WTC11 (cell line): ENCODE results near the gene LIG3. TPM values are rescaled to one million over a fixed set of nuclear protein-coding genes. Genes with fewer than 3 reads are reported as not detected.
A peak's percentile ranks its signal among the peaks of the same experiment; 100 is the strongest.

Experiments used
- ATAC-seq: fragments of 200-7000 bp; cut with Tn5 transposase; 2 replicates; pipeline ENCODE4 v1.10.0; 2021; ENCODE audit warnings: mild to moderate bottlenecking, moderate library complexity
- CTCF ChIA-PET: fragments of 300-600 bp; sonication (Branson Sonifier 250); formaldehyde crosslinking; loops from one replicate; lab custom pipeline; 2021; ENCODE audit warnings: antibody characterized with exemption; lab: Charles Lee
- POLR2A ChIA-PET: fragments of 350-600 bp; sonication (Branson Sonifier 250); formaldehyde crosslinking; loops from one replicate; lab custom pipeline; 2021; ENCODE audit warnings: antibody characterized with exemption; lab: Charles Lee
- DNase-seq: peaks from one replicate; pipeline ENCODE4 v3.0.0; 2021; ENCODE audit warnings: low spot score
- H3K27ac Mint-ChIP-seq: 2 replicates; pipeline ENCODE4 v1.8.0; 2021; ENCODE audit warnings: mixed read lengths
- H3K27me3 Mint-ChIP-seq: 2 replicates; pipeline ENCODE4 v1.8.0; 2021; ENCODE audit warnings: low read depth, mild to moderate bottlenecking, moderate library complexity, mixed read lengths
- H3K36me3 Mint-ChIP-seq: 2 replicates; pipeline ENCODE4 v1.8.0; 2021; ENCODE audit warnings: mixed read lengths
- H3K4me1 Mint-ChIP-seq: 2 replicates; pipeline ENCODE4 v1.8.0; 2022; ENCODE audit warnings: mixed read lengths
- H3K4me3 Mint-ChIP-seq: 2 replicates; pipeline ENCODE4 v1.8.0; 2021; ENCODE audit warnings: mild to moderate bottlenecking, moderate library complexity, mixed read lengths
- H3K9me3 Mint-ChIP-seq: 2 replicates; pipeline ENCODE4 v1.8.0; 2021; ENCODE audit warnings: mixed read lengths
- CBFB ChIP-seq: sonication (generic); formaldehyde crosslinking; IDR thresholded peaks from 2 replicates; pipeline ENCODE4 v1.8.1; 2022; ENCODE audit warnings: mild to moderate bottlenecking, low read depth, missing genetic modification reagents
- CREM ChIP-seq: sonication (generic); formaldehyde crosslinking; IDR thresholded peaks from 2 replicates; pipeline ENCODE4 v1.8.1; 2022; ENCODE audit warnings: mild to moderate bottlenecking, missing genetic modification reagents, moderate library complexity
- ESRRA ChIP-seq: sonication (generic); formaldehyde crosslinking; IDR thresholded peaks from 2 replicates; pipeline ENCODE4 v1.8.1; 2022; ENCODE audit warnings: mild to moderate bottlenecking, missing genetic modification reagents, borderline replicate concordance
- ETV6 ChIP-seq: sonication (generic); formaldehyde crosslinking; IDR thresholded peaks from 2 replicates; pipeline ENCODE4 v1.8.1; 2022; ENCODE audit warnings: mild to moderate bottlenecking, missing genetic modification reagents
- FOXK1 ChIP-seq: sonication (generic); formaldehyde crosslinking; IDR thresholded peaks from 2 replicates; pipeline ENCODE4 v1.8.0; 2022; ENCODE audit warnings: mild to moderate bottlenecking, moderate library complexity, missing genetic modification reagents
- JAZF1 ChIP-seq: fragments of 250-450 bp; sonication (Bioruptor Pico); IDR thresholded peaks from 2 replicates; pipeline ENCODE4 v1.9.0; 2021; ENCODE audit warnings: moderate library complexity, mild to moderate bottlenecking, inconsistent platforms
- NFYB ChIP-seq: sonication (generic); formaldehyde crosslinking; conservative IDR thresholded peaks from 2 replicates; pipeline ENCODE4 v1.8.0; 2022; ENCODE audit warnings: low read depth, missing genetic modification reagents
- PRRX2 ChIP-seq: fragments of 250-450 bp; sonication (Bioruptor Pico); IDR thresholded peaks from 2 replicates; pipeline ENCODE4 v1.8.0; 2021; ENCODE audit warnings: mild to moderate bottlenecking
- TCF7 ChIP-seq: sonication (generic); formaldehyde crosslinking; IDR thresholded peaks from 2 replicates; pipeline ENCODE4 v1.8.0; 2022; ENCODE audit warnings: mild to moderate bottlenecking, low read depth, missing genetic modification reagents, moderate library complexity
- ZBTB21 ChIP-seq: sonication (generic); formaldehyde crosslinking; IDR thresholded peaks from 2 replicates; pipeline ENCODE4 v1.8.1; 2023; ENCODE audit warnings: mild to moderate bottlenecking, missing genetic modification reagents, borderline replicate concordance
- ZNF219 ChIP-seq: sonication (generic); formaldehyde crosslinking; IDR thresholded peaks from 2 replicates; pipeline ENCODE4 v1.8.0; 2023; ENCODE audit warnings: missing genetic modification reagents, mild to moderate bottlenecking, borderline replicate concordance
- ZNF317 ChIP-seq: sonication (generic); formaldehyde crosslinking; IDR thresholded peaks from 2 replicates; pipeline ENCODE4 v1.8.1; 2023; ENCODE audit warnings: low read depth, mild to moderate bottlenecking, moderate library complexity, missing genetic modification reagents, borderline replicate concordance
- ZNF671 ChIP-seq: fragments of 250-450 bp; sonication (Bioruptor Pico); IDR thresholded peaks from 2 replicates; pipeline ENCODE4 v1.8.0; 2021; ENCODE audit warnings: mild to moderate bottlenecking
- total RNA-seq: library from RNA; stranded (reverse); gene quantifications from 3 replicates; pipeline ENCODE4 v1.2.3, GENCODE V29; 2021
- TF ChIP-seq, protein P1 (sequence below): sonication (generic); formaldehyde crosslinking; IDR thresholded peaks from 2 replicates; pipeline ENCODE4 v1.8.1; 2022; ENCODE audit warnings: mild to moderate bottlenecking, missing genetic modification reagents, moderate library complexity, borderline replicate concordance
- TF ChIP-seq, protein P2 (sequence below): sonication (generic); formaldehyde crosslinking; IDR thresholded peaks from 2 replicates; pipeline ENCODE4 v1.8.1; 2023; ENCODE audit warnings: mild to moderate bottlenecking, moderate library complexity, missing genetic modification reagents
- TF ChIP-seq, protein P3 (sequence below): fragments of 250-450 bp; sonication (Bioruptor Pico); conservative IDR thresholded peaks from 2 replicates; pipeline ENCODE4 v1.9.0; 2021; ENCODE audit warnings: mild to moderate bottlenecking
- TF ChIP-seq, protein P4 (sequence below): fragments of 200-600 bp; IDR thresholded peaks from 2 replicates; pipeline ENCODE4 v1.8.0; 2022; ENCODE audit warnings: antibody characterized with exemption
- TF ChIP-seq, protein P5 (sequence below): fragments of 250-450 bp; sonication (Bioruptor Pico); IDR thresholded peaks from 2 replicates; pipeline ENCODE4 v1.9.0; 2021; ENCODE audit warnings: moderate library complexity, mild to moderate bottlenecking, inconsistent platforms, borderline replicate concordance
- TF ChIP-seq, protein P6 (sequence below): sonication (generic); formaldehyde crosslinking; IDR thresholded peaks from 2 replicates; pipeline ENCODE4 v1.8.1; 2022; ENCODE audit warnings: low read depth, missing genetic modification reagents, borderline replicate concordance
- TF ChIP-seq, protein P7 (sequence below): sonication (generic); formaldehyde crosslinking; IDR thresholded peaks from 2 replicates; pipeline ENCODE4 v1.8.1; 2023; ENCODE audit warnings: mild to moderate bottlenecking, missing genetic modification reagents, borderline replicate concordance

The LIG3 gene
- total RNA-seq, 1 experiment from 2014 or later: 92.3 TPM

DNA sequence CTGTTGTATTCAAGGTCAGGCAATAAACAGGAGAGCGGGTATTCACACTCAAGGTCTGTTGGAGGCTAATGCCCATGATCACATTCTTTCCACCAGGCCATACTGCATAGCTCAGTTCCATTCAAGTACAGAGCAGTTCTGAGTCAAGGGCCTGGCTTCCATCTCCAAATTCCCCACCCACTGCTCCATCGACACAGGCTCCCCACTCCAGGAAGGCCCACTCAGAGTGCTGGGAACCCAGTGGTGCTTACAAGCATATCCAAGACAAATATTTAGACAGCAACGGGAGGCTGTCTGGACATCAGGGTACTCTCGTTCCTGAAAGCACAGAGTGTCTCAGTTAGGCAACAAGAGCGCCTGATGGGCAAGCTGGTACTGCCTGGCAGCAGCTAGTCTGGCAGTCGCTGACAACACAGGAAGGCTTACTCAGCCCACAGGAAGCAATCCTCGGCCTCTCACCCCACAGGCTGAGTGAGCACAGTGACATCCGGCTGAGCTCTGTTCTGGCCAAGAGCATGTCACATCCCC, 42.3 kb downstream of the LIG3 start:
- ChIA-PET POLR2A (no interaction called here), CTCF (interaction anchor here (1.3 to 2.8 kb wide), 3 partner anchors 67 to 98 kb away, joined by 4 to 10 read pairs (median 5); partner anchors contain the start of gene RAD51D)
- no peak overlapping the region for H3K4me3 Mint-ChIP-seq
- ATAC-seq: peak; percentile 36; the same call in 1 of the 2 replicates
- no peaks in the 10 kb centered on the region for H3K4me1 Mint-ChIP-seq
- no peak for TF ChIP-seq JAZF1 (CRISPR knock-in tag)
- no peak for TF ChIP-seq ZNF671 (CRISPR knock-in tag)
- TF ChIP-seq FOXK1 (CRISPR knock-in tag): no peak
- no peak for TF ChIP-seq ESRRA (CRISPR knock-in tag)
- TF ChIP-seq, protein P1, sequence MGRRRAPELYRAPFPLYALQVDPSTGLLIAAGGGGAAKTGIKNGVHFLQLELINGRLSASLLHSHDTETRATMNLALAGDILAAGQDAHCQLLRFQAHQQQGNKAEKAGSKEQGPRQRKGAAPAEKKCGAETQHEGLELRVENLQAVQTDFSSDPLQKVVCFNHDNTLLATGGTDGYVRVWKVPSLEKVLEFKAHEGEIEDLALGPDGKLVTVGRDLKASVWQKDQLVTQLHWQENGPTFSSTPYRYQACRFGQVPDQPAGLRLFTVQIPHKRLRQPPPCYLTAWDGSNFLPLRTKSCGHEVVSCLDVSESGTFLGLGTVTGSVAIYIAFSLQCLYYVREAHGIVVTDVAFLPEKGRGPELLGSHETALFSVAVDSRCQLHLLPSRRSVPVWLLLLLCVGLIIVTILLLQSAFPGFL: no peak
- TF ChIP-seq, protein P2, sequence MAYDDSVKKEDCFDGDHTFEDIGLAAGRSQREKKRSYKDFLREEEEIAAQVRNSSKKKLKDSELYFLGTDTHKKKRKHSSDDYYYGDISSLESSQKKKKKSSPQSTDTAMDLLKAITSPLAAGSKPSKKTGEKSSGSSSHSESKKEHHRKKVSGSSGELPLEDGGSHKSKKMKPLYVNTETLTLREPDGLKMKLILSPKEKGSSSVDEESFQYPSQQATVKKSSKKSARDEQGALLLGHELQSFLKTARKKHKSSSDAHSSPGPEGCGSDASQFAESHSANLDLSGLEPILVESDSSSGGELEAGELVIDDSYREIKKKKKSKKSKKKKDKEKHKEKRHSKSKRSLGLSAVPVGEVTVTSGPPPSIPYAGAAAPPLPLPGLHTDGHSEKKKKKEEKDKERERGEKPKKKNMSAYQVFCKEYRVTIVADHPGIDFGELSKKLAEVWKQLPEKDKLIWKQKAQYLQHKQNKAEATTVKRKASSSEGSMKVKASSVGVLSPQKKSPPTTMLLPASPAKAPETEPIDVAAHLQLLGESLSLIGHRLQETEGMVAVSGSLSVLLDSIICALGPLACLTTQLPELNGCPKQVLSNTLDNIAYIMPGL: no peak
- TF ChIP-seq ZNF219 (CRISPR knock-in tag): no peak
- no peak for TF ChIP-seq ZBTB21 (CRISPR knock-in tag)
- no peak for TF ChIP-seq NFYB
- TF ChIP-seq, protein P3, sequence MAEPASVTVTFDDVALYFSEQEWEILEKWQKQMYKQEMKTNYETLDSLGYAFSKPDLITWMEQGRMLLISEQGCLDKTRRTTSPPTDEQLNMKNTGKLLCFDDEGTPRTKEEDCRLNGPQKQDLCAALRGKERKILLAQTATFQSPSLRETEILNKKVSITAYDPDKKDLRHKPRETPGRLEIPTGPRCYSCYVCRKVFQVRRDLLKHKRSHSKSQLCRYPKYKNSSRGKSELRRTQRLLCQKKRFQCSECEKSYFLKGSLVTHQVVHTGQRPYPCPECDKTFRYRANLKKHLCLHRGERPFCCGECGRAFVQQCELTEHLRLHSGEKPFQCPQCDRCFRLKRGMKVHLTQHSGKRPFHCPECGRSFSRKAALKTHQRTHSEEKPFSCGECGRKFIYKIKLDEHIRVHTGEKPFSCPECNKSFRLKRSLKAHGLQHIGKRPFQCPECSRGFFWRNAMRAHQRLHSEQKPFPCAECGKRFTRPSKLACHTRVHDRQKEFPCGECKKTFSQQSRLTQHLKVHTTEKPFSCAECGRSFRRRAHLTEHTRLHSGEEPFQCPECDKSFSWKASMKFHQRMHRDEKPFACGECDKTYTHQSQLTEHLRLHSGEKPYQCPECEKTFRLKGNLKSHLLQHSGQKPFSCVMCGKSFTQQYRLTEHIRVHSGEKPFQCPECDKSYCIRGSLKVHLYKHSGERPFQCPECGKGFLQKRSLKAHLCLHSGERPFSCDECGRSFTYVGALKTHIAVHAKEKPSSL (CRISPR knock-in tag): no peak
- TF ChIP-seq, protein P4, sequence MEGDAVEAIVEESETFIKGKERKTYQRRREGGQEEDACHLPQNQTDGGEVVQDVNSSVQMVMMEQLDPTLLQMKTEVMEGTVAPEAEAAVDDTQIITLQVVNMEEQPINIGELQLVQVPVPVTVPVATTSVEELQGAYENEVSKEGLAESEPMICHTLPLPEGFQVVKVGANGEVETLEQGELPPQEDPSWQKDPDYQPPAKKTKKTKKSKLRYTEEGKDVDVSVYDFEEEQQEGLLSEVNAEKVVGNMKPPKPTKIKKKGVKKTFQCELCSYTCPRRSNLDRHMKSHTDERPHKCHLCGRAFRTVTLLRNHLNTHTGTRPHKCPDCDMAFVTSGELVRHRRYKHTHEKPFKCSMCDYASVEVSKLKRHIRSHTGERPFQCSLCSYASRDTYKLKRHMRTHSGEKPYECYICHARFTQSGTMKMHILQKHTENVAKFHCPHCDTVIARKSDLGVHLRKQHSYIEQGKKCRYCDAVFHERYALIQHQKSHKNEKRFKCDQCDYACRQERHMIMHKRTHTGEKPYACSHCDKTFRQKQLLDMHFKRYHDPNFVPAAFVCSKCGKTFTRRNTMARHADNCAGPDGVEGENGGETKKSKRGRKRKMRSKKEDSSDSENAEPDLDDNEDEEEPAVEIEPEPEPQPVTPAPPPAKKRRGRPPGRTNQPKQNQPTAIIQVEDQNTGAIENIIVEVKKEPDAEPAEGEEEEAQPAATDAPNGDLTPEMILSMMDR: no peak
- no peak for TF ChIP-seq TCF7 (CRISPR knock-in tag)
- TF ChIP-seq ETV6 (CRISPR knock-in tag): no peak
- TF ChIP-seq ZNF317 (CRISPR knock-in tag): no peak
- TF ChIP-seq, protein P5, sequence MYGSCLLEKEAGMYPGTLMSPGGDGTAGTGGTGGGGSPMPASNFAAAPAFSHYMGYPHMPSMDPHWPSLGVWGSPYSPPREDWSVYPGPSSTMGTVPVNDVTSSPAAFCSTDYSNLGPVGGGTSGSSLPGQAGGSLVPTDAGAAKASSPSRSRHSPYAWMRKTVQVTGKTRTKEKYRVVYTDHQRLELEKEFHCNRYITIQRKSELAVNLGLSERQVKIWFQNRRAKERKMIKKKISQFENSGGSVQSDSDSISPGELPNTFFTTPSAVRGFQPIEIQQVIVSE (CRISPR knock-in tag): no peak
- no peak for TF ChIP-seq CREM (CRISPR knock-in tag)
- H3K9me3 Mint-ChIP-seq: no peaks in the 10 kb centered on the region
- H3K27me3 Mint-ChIP-seq: no peaks in the 10 kb centered on the region
- H3K27ac Mint-ChIP-seq: no peak overlapping the region
- DNase-seq: no peak
- H3K36me3 Mint-ChIP-seq: no peaks in the 10 kb centered on the region

DNA sequence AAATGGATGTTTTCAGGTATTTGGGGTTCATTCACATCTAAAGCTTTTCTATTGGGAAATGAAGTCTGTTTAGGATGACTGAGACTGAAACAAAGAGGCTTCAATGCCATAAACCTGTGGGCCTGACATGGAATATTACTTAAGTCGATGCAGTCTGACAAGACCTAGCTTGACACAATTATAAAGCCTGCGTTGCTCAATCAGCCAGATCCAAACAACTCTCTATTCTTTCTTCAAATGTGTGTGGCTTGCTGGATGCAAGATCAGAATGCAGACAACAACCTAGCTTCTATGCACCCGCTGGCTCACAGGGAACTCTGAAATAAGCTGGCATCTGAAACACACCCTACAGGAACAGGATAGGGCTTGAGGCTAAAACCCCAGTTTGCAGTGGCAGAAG, 43.2 kb downstream of the LIG3 start:
- POLR2A ChIA-PET: no interaction called here
- no peaks in the 10 kb centered on the region for H3K27me3 Mint-ChIP-seq
- H3K4me1 Mint-ChIP-seq: no peaks in the 10 kb centered on the region
- H3K4me3 Mint-ChIP-seq: no peak overlapping the region
- CTCF ChIA-PET: interaction anchor here (1.3 to 2.8 kb wide), 2 partner anchors 66 to 97 kb away, joined by 4 to 10 read pairs; partner anchors contain the start of gene RAD51D
- H3K27ac Mint-ChIP-seq: no peak overlapping the region
- DNase-seq (no peak), ATAC-seq (no peak)
- H3K36me3 Mint-ChIP-seq: no peaks in the 10 kb centered on the region
- no peaks in the 10 kb centered on the region for H3K9me3 Mint-ChIP-seq
- TF ChIP-seq ZNF671 (CRISPR knock-in tag) (no peak), PRRX2 (CRISPR knock-in tag) (no peak), CBFB (CRISPR knock-in tag) (no peak), ESRRA (CRISPR knock-in tag) (no peak)
- TF ChIP-seq, protein P6, sequence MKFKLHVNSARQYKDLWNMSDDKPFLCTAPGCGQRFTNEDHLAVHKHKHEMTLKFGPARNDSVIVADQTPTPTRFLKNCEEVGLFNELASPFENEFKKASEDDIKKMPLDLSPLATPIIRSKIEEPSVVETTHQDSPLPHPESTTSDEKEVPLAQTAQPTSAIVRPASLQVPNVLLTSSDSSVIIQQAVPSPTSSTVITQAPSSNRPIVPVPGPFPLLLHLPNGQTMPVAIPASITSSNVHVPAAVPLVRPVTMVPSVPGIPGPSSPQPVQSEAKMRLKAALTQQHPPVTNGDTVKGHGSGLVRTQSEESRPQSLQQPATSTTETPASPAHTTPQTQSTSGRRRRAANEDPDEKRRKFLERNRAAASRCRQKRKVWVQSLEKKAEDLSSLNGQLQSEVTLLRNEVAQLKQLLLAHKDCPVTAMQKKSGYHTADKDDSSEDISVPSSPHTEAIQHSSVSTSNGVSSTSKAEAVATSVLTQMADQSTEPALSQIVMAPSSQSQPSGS (CRISPR knock-in tag): no peak
- TF ChIP-seq, protein P7, sequence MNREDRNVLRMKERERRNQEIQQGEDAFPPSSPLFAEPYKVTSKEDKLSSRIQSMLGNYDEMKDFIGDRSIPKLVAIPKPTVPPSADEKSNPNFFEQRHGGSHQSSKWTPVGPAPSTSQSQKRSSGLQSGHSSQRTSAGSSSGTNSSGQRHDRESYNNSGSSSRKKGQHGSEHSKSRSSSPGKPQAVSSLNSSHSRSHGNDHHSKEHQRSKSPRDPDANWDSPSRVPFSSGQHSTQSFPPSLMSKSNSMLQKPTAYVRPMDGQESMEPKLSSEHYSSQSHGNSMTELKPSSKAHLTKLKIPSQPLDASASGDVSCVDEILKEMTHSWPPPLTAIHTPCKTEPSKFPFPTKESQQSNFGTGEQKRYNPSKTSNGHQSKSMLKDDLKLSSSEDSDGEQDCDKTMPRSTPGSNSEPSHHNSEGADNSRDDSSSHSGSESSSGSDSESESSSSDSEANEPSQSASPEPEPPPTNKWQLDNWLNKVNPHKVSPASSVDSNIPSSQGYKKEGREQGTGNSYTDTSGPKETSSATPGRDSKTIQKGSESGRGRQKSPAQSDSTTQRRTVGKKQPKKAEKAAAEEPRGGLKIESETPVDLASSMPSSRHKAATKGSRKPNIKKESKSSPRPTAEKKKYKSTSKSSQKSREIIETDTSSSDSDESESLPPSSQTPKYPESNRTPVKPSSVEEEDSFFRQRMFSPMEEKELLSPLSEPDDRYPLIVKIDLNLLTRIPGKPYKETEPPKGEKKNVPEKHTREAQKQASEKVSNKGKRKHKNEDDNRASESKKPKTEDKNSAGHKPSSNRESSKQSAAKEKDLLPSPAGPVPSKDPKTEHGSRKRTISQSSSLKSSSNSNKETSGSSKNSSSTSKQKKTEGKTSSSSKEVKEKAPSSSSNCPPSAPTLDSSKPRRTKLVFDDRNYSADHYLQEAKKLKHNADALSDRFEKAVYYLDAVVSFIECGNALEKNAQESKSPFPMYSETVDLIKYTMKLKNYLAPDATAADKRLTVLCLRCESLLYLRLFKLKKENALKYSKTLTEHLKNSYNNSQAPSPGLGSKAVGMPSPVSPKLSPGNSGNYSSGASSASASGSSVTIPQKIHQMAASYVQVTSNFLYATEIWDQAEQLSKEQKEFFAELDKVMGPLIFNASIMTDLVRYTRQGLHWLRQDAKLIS (CRISPR knock-in tag): no peak
